ENCODE measurements around the gene EPHB4. TPM values are rescaled to one million over a fixed set of nuclear protein-coding genes. Genes with fewer than 3 reads are reported as not detected.

EPHB4 gene
- total and polyA plus RNA-seq, 2 experiments from 2014 or later = 23.3 to 164 TPM

GRCh38 chr7:100778061-100778621 lies 49.2 kb downstream of the EPHB4 start (continued):
- no peak for TF ChIP-seq CTCF (conservative IDR thresholded peaks at IDR 0.05; ENCODE audit: low read depth in 2 of 2)
- TF ChIP-seq NANOG (IDR thresholded peaks at IDR 0.05; ENCODE audit: borderline replicate concordance) = no peak

- H3K4me3 Mint-ChIP-seq = no peak overlapping the region
- no peak overlapping the region for H3K4me2 ChIP-seq
- H3K27me3 ChIP-seq (ENCODE audit: insufficient read depth) = no peaks in the 10 kb centered on the region
- no peak overlapping the region for H2AFZ ChIP-seq
- no peak overlapping the region for H3K27ac ChIP-seq (ENCODE audit: low read depth)
- H3K36me3 Mint-ChIP-seq (ENCODE audit: low read depth) = no peaks in the 10 kb centered on the region
- ATAC-seq (no peak), DNase-seq (ENCODE audit: low spot score) (no peak)
- H3K79me2 ChIP-seq (replicated peaks; ENCODE audit: insufficient read depth) = no peaks in the 10 kb centered on the region
- H3K27me3 Mint-ChIP-seq (ENCODE audit: insufficient read depth, low read depth, poor library complexity) = peaks cover 14% of the 10 kb centered on the region
- no peaks in the 10 kb centered on the region for H3K9me2 ChIP-seq (ENCODE audit: insufficient read depth)
- H4K20me1 ChIP-seq (replicated peaks; ENCODE audit: insufficient read depth) = no peaks in the 10 kb centered on the region
- H3K9me3 Mint-ChIP-seq = no peaks in the 10 kb centered on the region
- no peak overlapping the region for H3K4me3 ChIP-seq
- H3F3A ChIP-seq (replicated peaks; ENCODE audit: low read depth) = no peaks in the 10 kb centered on the region
- no peaks in the 10 kb centered on the region for H3K4me1 Mint-ChIP-seq
- no peak overlapping the region for H3K27ac Mint-ChIP-seq
- H3K36me3 ChIP-seq (ENCODE audit: insufficient read depth) = no peaks in the 10 kb centered on the region
- H3K4me1 ChIP-seq (ENCODE audit: insufficient read depth) = no peaks in the 10 kb centered on the region
- TF ChIP-seq REST (IDR thresholded peaks at IDR 0.05; ENCODE audit: unreplicated experiment) (no peak), POLR2AphosphoS5 (IDR thresholded peaks at IDR 0.05; ENCODE audit: low read depth) (no peak), STAT1 (IDR thresholded peaks at IDR 0.05; ENCODE audit: unreplicated experiment) (no peak), ZNF331 (CRISPR knock-in tag; IDR thresholded peaks at IDR 0.05; ENCODE audit: low read depth) (no peak), NANOG (IDR thresholded peaks at IDR 0.05; ENCODE audit: borderline replicate concordance) (no peak), EZH2phosphoT487 (IDR thresholded peaks at IDR 0.05; ENCODE audit: unreplicated experiment) (no peak), CTCF (conservative IDR thresholded peaks at IDR 0.05; ENCODE audit: low read depth in 2 of 2) (no peak), JUNB (IDR thresholded peaks at IDR 0.05; ENCODE audit: unreplicated experiment) (no peak), EZH2 (IDR thresholded peaks at IDR 0.05; ENCODE audit: low read depth, unreplicated experiment) (no peak), ETS1 (IDR thresholded peaks at IDR 0.05) (no peak), CREB1 (CRISPR knock-in tag; IDR thresholded peaks at IDR 0.05; ENCODE audit: low read depth) (no peak), ZNF114 (CRISPR knock-in tag; IDR thresholded peaks at IDR 0.05) (no peak)
Measured at GRCh38 chr7:100773491-100773890, 53.8 kb downstream of the EPHB4 start.

Measured in GM23338 (cell line).